Activated T-cell treated with anti-CD3 and anti-CD28 coated beads, Interleukin-2, amount 50 U/mL, for 4 hours (primary cell): Measurements from ENCODE around the gene GNG3. TPM values are rescaled to one million over a fixed set of nuclear protein-coding genes. Genes with fewer than 3 reads are reported as not detected.
"Not testable (repeated sequence)": the region's sequence is repeated elsewhere in the genome, so short reads cannot be mapped to it uniquely, and the experiment has no call there.

Source experiments
- ATAC-seq, 2 donors: fragments of 200-7000 bp; cut with Tn5 transposase; one replicate each; pipeline ENCODE4 v1.10.0; 2021
- DNase-seq: peaks from one replicate; pipeline ENCODE4 v3.0.0-alpha.2; 2020
- H3K27me3 Mint-ChIP-seq: one replicate; pipeline ENCODE4 v1.8.0; 2021; ENCODE audit warnings: low read depth, mixed read lengths
- H3K36me3 Mint-ChIP-seq: one replicate; pipeline ENCODE4 v1.8.0; 2022; ENCODE audit warnings: mixed read lengths; ENCODE audit not compliant: insufficient read depth
- H3K4me1 Mint-ChIP-seq: one replicate; pipeline ENCODE4 v1.8.0; 2021; ENCODE audit warnings: low read depth, mixed read lengths
- H3K4me3 Mint-ChIP-seq: one replicate; pipeline ENCODE4 v1.8.0; 2021; ENCODE audit warnings: mild to moderate bottlenecking, moderate library complexity, mixed read lengths
- H3K9me3 Mint-ChIP-seq: one replicate; pipeline ENCODE4 v1.8.0; 2021; ENCODE audit warnings: mixed read lengths
- total RNA-seq, 3 donors: library from RNA; stranded (reverse); gene quantifications; one replicate each; pipeline ENCODE4 v1.2.1, GENCODE V29; 2021

Gene GNG3
- total RNA-seq, 3 donors from 2014 or later: not detected

- DNase-seq (no peak), ATAC-seq (no peak)
- H3K36me3 Mint-ChIP-seq: peaks cover 66% of the 10 kb centered on the region
- H3K4me3 Mint-ChIP-seq: no peak overlapping the region
- peaks cover 45% of the 10 kb centered on the region for H3K4me1 Mint-ChIP-seq
- no peaks in the 10 kb centered on the region for H3K27me3 Mint-ChIP-seq
- H3K9me3 Mint-ChIP-seq: no peaks in the 10 kb centered on the region
Observed at GRCh38 chr11:62721994-62722393, 14.5 kb downstream of the GNG3 start.

GRCh38 chr11:62724171-62724570 lies 16.7 kb downstream of the GNG3 start:
- H3K4me1 Mint-ChIP-seq: peaks cover 41% of the 10 kb centered on the region
- no peak for DNase-seq
- ATAC-seq: no peak
- H3K27me3 Mint-ChIP-seq: no peaks in the 10 kb centered on the region
- no peaks in the 10 kb centered on the region for H3K9me3 Mint-ChIP-seq
- H3K4me3 Mint-ChIP-seq: peak overlapping the region; percentile 99
- peaks cover 56% of the 10 kb centered on the region for H3K36me3 Mint-ChIP-seq

GRCh38 chr11:62725646-62726045 lies 18.2 kb downstream of the GNG3 start:
- ATAC-seq (no peak), DNase-seq (no peak)
- Mint-ChIP-seq H3K4me3 (peak overlapping the region; percentile 99), H3K4me1 (peaks cover 45% of the 10 kb centered on the region), H3K36me3 (peaks cover 48% of the 10 kb centered on the region), H3K27me3 (no peaks in the 10 kb centered on the region), H3K9me3 (no peaks in the 10 kb centered on the region)

GRCh38 chr11:62726156-62726914 lies 18.9 kb downstream of the GNG3 start:
- H3K36me3 Mint-ChIP-seq: peaks cover 43% of the 10 kb centered on the region
- no peaks in the 10 kb centered on the region for H3K9me3 Mint-ChIP-seq
- ATAC-seq (no peak), DNase-seq (peak; percentile 19)
- peak overlapping the region; percentile 99 for H3K4me3 Mint-ChIP-seq
- H3K27me3 Mint-ChIP-seq: no peaks in the 10 kb centered on the region
- H3K4me1 Mint-ChIP-seq: peaks cover 48% of the 10 kb centered on the region

GRCh38 chr11:62726915-62727164 lies 19.4 kb downstream of the GNG3 start:
- Mint-ChIP-seq H3K9me3 (no peaks in the 10 kb centered on the region), H3K4me1 (peaks cover 46% of the 10 kb centered on the region), H3K36me3 (peaks cover 40% of the 10 kb centered on the region), H3K27me3 (no peaks in the 10 kb centered on the region), H3K4me3 (peak overlapping the region; percentile 99)
- DNase-seq (no peak), ATAC-seq (peak; percentile 12 to 13)

- DNase-seq (peak; percentile 97), ATAC-seq (peak; percentile 82 to 83)
- Mint-ChIP-seq H3K9me3 (no peaks in the 10 kb centered on the region), H3K4me1 (peaks cover 41% of the 10 kb centered on the region), H3K27me3 (no peaks in the 10 kb centered on the region), H3K4me3 (peak within 1 kb of the TSS; percentile 99), H3K36me3 (peaks cover 35% of the 10 kb centered on the region)
Observed at GRCh38 chr11:62727165-62727871, 19.8 kb downstream of the GNG3 start, which contains the start of gene HNRNPUL2. Gene HNRNPUL2 (minus strand): TSS chr11:62727457. CDS start chr11:62727156, 301 bp downstream.

GRCh38 chr11:62727872-62728170 lies 20.3 kb downstream of the GNG3 start:
- Mint-ChIP-seq H3K36me3 (peaks cover 31% of the 10 kb centered on the region), H3K4me1 (peaks cover 37% of the 10 kb centered on the region), H3K27me3 (no peaks in the 10 kb centered on the region), H3K9me3 (no peaks in the 10 kb centered on the region), H3K4me3 (peak overlapping the region; percentile 99)
- ATAC-seq: peak; percentile 55 to 57
- DNase-seq: peak; percentile 73

- no peaks in the 10 kb centered on the region for H3K27me3 Mint-ChIP-seq
- DNase-seq (peak; percentile 77), ATAC-seq (peak; percentile 29 to 33)
- peak within 1 kb of the TSS; percentile 99 for H3K4me3 Mint-ChIP-seq
- no peaks in the 10 kb centered on the region for H3K9me3 Mint-ChIP-seq
- H3K36me3 Mint-ChIP-seq: peaks cover 31% of the 10 kb centered on the region
- peaks cover 41% of the 10 kb centered on the region for H3K4me1 Mint-ChIP-seq
Observed at GRCh38 chr11:62728171-62728988, 20.9 kb downstream of the GNG3 start, which contains the start of gene TTC9C. Gene TTC9C (plus strand): TSS chr11:62728486. CDS start chr11:62728849, 363 bp downstream.

- not testable (repeated sequence) for H3K27me3 Mint-ChIP-seq
- Mint-ChIP-seq H3K36me3 (peaks cover 18% of the 10 kb centered on the region), H3K4me3 (peak overlapping the region; percentile 99)
Observed at GRCh38 chr11:62730076-62730475, 22.6 kb downstream of the GNG3 start.

GRCh38 chr11:62732830-62733229 lies 25.4 kb downstream of the GNG3 start:
- ATAC-seq (no peak), DNase-seq (no peak)
- Mint-ChIP-seq H3K36me3 (peaks cover 14% of the 10 kb centered on the region), H3K27me3 (no peaks in the 10 kb centered on the region), H3K4me1 (peaks cover 21% of the 10 kb centered on the region), H3K9me3 (no peaks in the 10 kb centered on the region), H3K4me3 (no peak overlapping the region)

More at GRCh38 chr11:62730076-62730475, 22.6 kb downstream of the GNG3 start:
- H3K9me3 Mint-ChIP-seq, DNase-seq, ATAC-seq: not testable (repeated sequence)
- H3K4me1 Mint-ChIP-seq: peaks cover 26% of the 10 kb centered on the region

GRCh38 chr11:62737196-62737595 lies 29.7 kb downstream of the GNG3 start:
- Mint-ChIP-seq H3K27me3 (no peaks in the 10 kb centered on the region), H3K9me3 (no peaks in the 10 kb centered on the region), H3K4me3 (no peak overlapping the region), H3K36me3 (peaks cover 16% of the 10 kb centered on the region), H3K4me1 (peaks cover 6% of the 10 kb centered on the region)
- no peak for ATAC-seq
- DNase-seq: no peak

- H3K9me3 Mint-ChIP-seq: no peaks in the 10 kb centered on the region
- no peak for ATAC-seq
Observed at GRCh38 chr11:62747475-62748160, 40.1 kb downstream of the GNG3 start.

GRCh38 chr11:62749931-62750330 lies 42.5 kb downstream of the GNG3 start:
- H3K36me3 Mint-ChIP-seq, H3K9me3 Mint-ChIP-seq, ATAC-seq, DNase-seq, H3K4me3 Mint-ChIP-seq, H3K27me3 Mint-ChIP-seq: not testable (repeated sequence)
- peaks cover 24% of the 10 kb centered on the region for H3K4me1 Mint-ChIP-seq

More at GRCh38 chr11:62747475-62748160, 40.1 kb downstream of the GNG3 start:
- H3K36me3 Mint-ChIP-seq: peaks cover 8% of the 10 kb centered on the region
- peaks cover 12% of the 10 kb centered on the region for H3K4me1 Mint-ChIP-seq
- DNase-seq: no peak
- no peak overlapping the region for H3K4me3 Mint-ChIP-seq
- H3K27me3 Mint-ChIP-seq: no peaks in the 10 kb centered on the region
